Immature natural killer cell (primary cell): ENCODE measurements around the gene RASA3. TPM values are rescaled to one million over a fixed set of nuclear protein-coding genes. Genes with fewer than 3 reads are reported as not detected.

Source experiments
- DNase-seq, 3 donors: peaks; one replicate each; pipeline ENCODE4 v3.0.0; 2022; ENCODE audit warnings: mixed read lengths in 1 of 3
- H3K27ac Mint-ChIP-seq, 6 donors: one replicate each; pipeline ENCODE4 v1.8.0; 2020; ENCODE audit warnings: mixed read lengths in 6 of 6, mild to moderate bottlenecking in 5 of 6, inconsistent platforms in 4 of 6, moderate library complexity in 3 of 6
- H3K27me3 Mint-ChIP-seq, 3 donors: one replicate each; pipeline ENCODE4 v1.8.0; 2020 to 2021; ENCODE audit warnings: low read depth in 3 of 3, mild to moderate bottlenecking in 3 of 3, mixed read lengths in 3 of 3, moderate library complexity in 3 of 3, inconsistent platforms in 1 of 3
- H3K36me3 Mint-ChIP-seq, 3 donors: one replicate each; pipeline ENCODE4 v1.8.0; 2020; ENCODE audit warnings: mixed read lengths in 3 of 3, inconsistent platforms in 2 of 3, mild to moderate bottlenecking in 2 of 3
- H3K4me1 Mint-ChIP-seq, 2 donors: one replicate each; pipeline ENCODE4 v1.8.0; 2020; ENCODE audit warnings: inconsistent platforms in 2 of 2, mild to moderate bottlenecking in 2 of 2, mixed read lengths in 2 of 2, moderate library complexity in 1 of 2
- H3K4me3 Mint-ChIP-seq, 5 donors: one replicate each; pipeline ENCODE4 v1.8.0; 2020; ENCODE audit warnings: mild to moderate bottlenecking in 5 of 5, mixed read lengths in 5 of 5, inconsistent platforms in 3 of 5, moderate library complexity in 3 of 5
- H3K9me3 Mint-ChIP-seq, 6 donors: one replicate each; pipeline ENCODE4 v1.8.0; 2020; ENCODE audit warnings: mild to moderate bottlenecking in 6 of 6, mixed read lengths in 6 of 6, inconsistent platforms in 4 of 6, moderate library complexity in 3 of 6
- polyA plus RNA-seq, 3 donors: library from polyadenylated mRNA; unstranded; fragments of 300-500 nt; fragmentation: Illumina TruSeq; gene quantifications; one replicate each; pipeline ENCODE4 v1.2.3, GENCODE V29; 2021

Gene RASA3
- polyA plus RNA-seq, 3 donors from 2014 or later = 37.4 to 153 (median 64.8) TPM

DNA sequence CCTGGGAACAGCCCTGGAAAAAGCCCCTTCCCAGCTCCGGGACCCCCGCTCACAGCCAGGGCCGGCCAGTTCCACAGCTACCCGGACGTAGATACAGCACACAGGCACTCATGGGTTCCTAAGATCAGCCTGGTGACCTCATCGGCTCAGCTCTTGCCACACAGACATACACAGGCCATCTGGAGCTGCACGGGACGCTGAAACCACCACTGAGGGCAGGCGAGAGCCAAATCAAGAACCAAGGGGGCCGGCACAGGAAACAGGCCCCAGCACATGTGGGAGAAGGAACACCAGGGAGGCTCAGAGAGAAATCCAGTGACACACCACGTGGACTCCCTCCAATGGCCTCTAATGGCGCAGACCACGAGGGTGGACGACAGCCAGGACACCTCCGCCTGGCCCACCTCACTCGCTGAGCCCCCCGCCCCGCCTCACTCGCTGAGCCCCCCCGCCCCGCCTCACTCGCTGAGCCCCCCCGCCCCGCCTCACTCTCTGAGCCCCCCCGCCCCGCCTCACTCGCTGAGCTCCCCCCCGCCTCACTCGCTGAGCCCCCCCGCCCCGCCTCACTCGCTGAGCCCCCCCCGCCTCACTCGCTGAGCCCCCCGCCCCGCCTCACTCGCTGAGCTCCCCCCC, 88.9 kb downstream of the RASA3 start:
- Mint-ChIP-seq H3K27ac (peak overlapping the region; percentile 62 to 93 (median 81)), H3K4me3 (peak overlapping the region in 4 of 5 donors; percentile 12 to 63 (median 60)), H3K36me3 (peaks cover 0 to 34% (median 18%) of the 10 kb centered on the region in 3 donors), H3K4me1 (peaks cover 70 to 77% of the 10 kb centered on the region in 2 donors), H3K9me3 (peaks cover 0 to 10% (median 0%) of the 10 kb centered on the region in 6 donors), H3K27me3 (peaks cover 29 to 55% (median 54%) of the 10 kb centered on the region in 3 donors)
- DNase-seq = peak in 1 of 3 donors; percentile 36

DNA sequence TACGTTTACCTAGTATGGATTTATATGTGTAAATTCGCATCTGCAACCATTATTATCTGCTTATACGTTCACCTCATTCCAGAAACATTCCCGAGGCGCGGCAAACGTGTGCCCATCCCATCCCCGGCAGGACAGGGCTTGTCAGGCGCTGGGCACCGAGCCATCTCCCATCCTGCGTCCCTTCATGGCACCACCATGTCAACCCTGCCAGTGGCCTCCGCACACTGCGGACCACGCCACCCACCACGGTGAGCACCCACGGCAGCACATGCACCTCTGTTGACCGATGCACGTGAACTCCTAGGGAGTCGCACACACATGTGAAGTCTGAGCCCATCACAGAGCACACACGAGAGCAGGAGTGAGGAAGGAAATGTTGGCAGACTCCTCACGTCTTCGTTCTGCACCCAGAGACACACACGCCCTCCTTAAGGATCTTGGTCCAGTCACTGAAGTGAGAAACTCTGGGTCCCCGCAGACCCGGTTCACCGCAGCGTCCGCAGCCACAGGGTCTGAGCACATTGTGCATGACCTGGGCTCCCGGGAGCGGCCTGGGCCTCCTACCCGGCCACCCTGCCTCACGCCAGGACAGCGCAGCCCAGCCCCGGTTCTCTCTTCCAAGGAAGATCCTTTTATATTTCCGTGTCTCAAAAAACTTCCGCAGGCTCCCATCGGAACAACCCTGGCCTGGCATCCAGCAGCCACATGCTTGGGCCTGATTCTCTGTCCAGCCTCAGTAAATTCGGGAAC, 90.2 kb downstream of the RASA3 start:
- H3K27me3 Mint-ChIP-seq = peaks cover 30 to 56% (median 50%) of the 10 kb centered on the region in 3 donors
- H3K4me3 Mint-ChIP-seq = peak overlapping the region in 2 of 5 donors; percentile 21 to 30
- H3K27ac Mint-ChIP-seq = peak overlapping the region; percentile 16 to 89 (median 68)
- H3K36me3 Mint-ChIP-seq = peaks cover 1 to 39% (median 17%) of the 10 kb centered on the region in 3 donors
- H3K9me3 Mint-ChIP-seq = peaks cover 0 to 9% (median 0%) of the 10 kb centered on the region in 6 donors
- peaks cover 65 to 80% of the 10 kb centered on the region in 2 donors for H3K4me1 Mint-ChIP-seq
- no peak for DNase-seq

GRCh38 chr13:114041493-114041892, 90.9 kb downstream of the RASA3 start:
- peak overlapping the region; percentile 36 to 70 (median 62) for H3K27ac Mint-ChIP-seq

GRCh38 chr13:114039471-114040141, 92.8 kb downstream of the RASA3 start:
- Mint-ChIP-seq H3K27me3 (peaks cover 27 to 50% (median 46%) of the 10 kb centered on the region in 3 donors), H3K36me3 (peaks cover 4 to 35% (median 12%) of the 10 kb centered on the region in 3 donors), H3K4me1 (peaks cover 47 to 66% of the 10 kb centered on the region in 2 donors), H3K27ac (peak overlapping the region in 2 of 6 donors; percentile 53 to 57), H3K9me3 (peaks cover 0 to 6% (median 0%) of the 10 kb centered on the region in 6 donors), H3K4me3 (no peak overlapping the region)
- DNase-seq = no peak

More at GRCh38 chr13:114041493-114041892, 90.9 kb downstream of the RASA3 start:
- peaks cover 62 to 79% of the 10 kb centered on the region in 2 donors for H3K4me1 Mint-ChIP-seq
- peaks cover 31 to 57% (median 47%) of the 10 kb centered on the region in 3 donors for H3K27me3 Mint-ChIP-seq
- H3K9me3 Mint-ChIP-seq = peaks cover 0 to 8% (median 0%) of the 10 kb centered on the region in 6 donors
- H3K36me3 Mint-ChIP-seq = peaks cover 4 to 44% (median 16%) of the 10 kb centered on the region in 3 donors
- no peak for DNase-seq
- H3K4me3 Mint-ChIP-seq = peak overlapping the region in 1 of 5 donors; percentile 23

- peaks cover 4 to 35% (median 12%) of the 10 kb centered on the region in 3 donors for H3K36me3 Mint-ChIP-seq
These were observed 93.5 kb downstream of the RASA3 start for GRCh38 chr13:114038900-114039299.

DNA sequence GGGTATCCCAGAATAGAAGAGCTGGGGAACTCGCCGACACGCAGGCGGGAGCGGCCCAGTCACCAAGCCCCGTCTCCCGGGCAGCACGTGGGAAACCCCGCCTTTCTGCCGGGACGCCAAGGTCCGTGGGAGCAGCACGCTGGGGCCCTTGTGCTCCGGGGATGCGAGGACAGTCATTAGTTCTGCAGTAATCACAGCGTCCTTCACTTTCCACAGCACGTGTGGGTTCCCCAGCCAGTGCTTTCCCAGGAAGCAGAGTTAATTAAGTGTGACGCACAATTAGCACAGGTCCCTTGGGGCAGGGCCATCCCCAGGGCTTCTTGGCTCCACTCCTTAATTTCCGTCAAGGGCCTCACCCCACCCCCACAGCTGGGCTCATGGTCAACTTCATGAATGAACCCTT, 94.2 kb downstream of the RASA3 start:
- Mint-ChIP-seq H3K27ac (peak overlapping the region in 1 of 6 donors; percentile 29), H3K9me3 (peaks cover 0 to 8% (median 0%) of the 10 kb centered on the region in 6 donors), H3K4me3 (no peak overlapping the region), H3K4me1 (peaks cover 43 to 62% of the 10 kb centered on the region in 2 donors), H3K36me3 (peaks cover 4 to 35% (median 12%) of the 10 kb centered on the region in 3 donors), H3K27me3 (peaks cover 28 to 53% (median 43%) of the 10 kb centered on the region in 3 donors)
- no peak for DNase-seq

More at GRCh38 chr13:114038900-114039299, 93.5 kb downstream of the RASA3 start:
- Mint-ChIP-seq H3K4me3 (no peak overlapping the region), H3K4me1 (peaks cover 46 to 66% of the 10 kb centered on the region in 2 donors), H3K27ac (peak overlapping the region in 1 of 6 donors; percentile 57), H3K9me3 (peaks cover 0 to 8% (median 0%) of the 10 kb centered on the region in 6 donors), H3K27me3 (peaks cover 27 to 52% (median 47%) of the 10 kb centered on the region in 3 donors)
- no peak for DNase-seq

- Mint-ChIP-seq H3K9me3 (peaks cover 0 to 6% (median 0%) of the 10 kb centered on the region in 6 donors), H3K4me1 (peaks cover 40 to 57% of the 10 kb centered on the region in 2 donors), H3K27me3 (peaks cover 24 to 48% (median 41%) of the 10 kb centered on the region in 3 donors), H3K27ac (peak overlapping the region in 4 of 6 donors; percentile 26 to 73 (median 64)), H3K36me3 (peaks cover 4 to 31% (median 12%) of the 10 kb centered on the region in 3 donors), H3K4me3 (peak overlapping the region in 1 of 5 donors; percentile 22)
- no peak for DNase-seq
These were observed 94.7 kb downstream of the RASA3 start for GRCh38 chr13:114037674-114038073.

- DNase-seq = no peak
- Mint-ChIP-seq H3K27ac (peak overlapping the region in 3 of 6 donors; percentile 16 to 55 (median 40)), H3K4me3 (no peak overlapping the region), H3K4me1 (peaks cover 40 to 57% of the 10 kb centered on the region in 2 donors), H3K27me3 (peaks cover 16 to 39% (median 37%) of the 10 kb centered on the region in 3 donors), H3K36me3 (peaks cover 9 to 24% (median 9%) of the 10 kb centered on the region in 3 donors), H3K9me3 (peaks cover 0 to 4% (median 0%) of the 10 kb centered on the region in 6 donors)
These were observed 96.6 kb downstream of the RASA3 start for GRCh38 chr13:114035583-114036531.

GRCh38 chr13:114035186-114035582, 97.2 kb downstream of the RASA3 start:
- no peak overlapping the region for H3K4me3 Mint-ChIP-seq
- H3K27ac Mint-ChIP-seq = peak overlapping the region in 3 of 6 donors; percentile 35 to 77 (median 61)

GRCh38 chr13:114034481-114034891, 97.9 kb downstream of the RASA3 start:
- peaks cover 42 to 60% of the 10 kb centered on the region in 2 donors for H3K4me1 Mint-ChIP-seq
- peaks cover 21 to 40% (median 34%) of the 10 kb centered on the region in 3 donors for H3K27me3 Mint-ChIP-seq
- no peak for DNase-seq
- H3K4me3 Mint-ChIP-seq = no peak overlapping the region
- peak overlapping the region in 4 of 6 donors; percentile 21 to 77 (median 61) for H3K27ac Mint-ChIP-seq
- H3K9me3 Mint-ChIP-seq = peaks cover 0 to 4% (median 0%) of the 10 kb centered on the region in 6 donors
- peaks cover 11 to 26% (median 13%) of the 10 kb centered on the region in 3 donors for H3K36me3 Mint-ChIP-seq

More at GRCh38 chr13:114035186-114035582, 97.2 kb downstream of the RASA3 start:
- H3K9me3 Mint-ChIP-seq = peaks cover 0 to 4% (median 0%) of the 10 kb centered on the region in 6 donors
- DNase-seq = no peak
- H3K36me3 Mint-ChIP-seq = peaks cover 11 to 26% (median 13%) of the 10 kb centered on the region in 3 donors
- peaks cover 43 to 60% of the 10 kb centered on the region in 2 donors for H3K4me1 Mint-ChIP-seq
- H3K27me3 Mint-ChIP-seq = peaks cover 19 to 40% (median 36%) of the 10 kb centered on the region in 3 donors

GRCh38 chr13:114033541-114034315, 98.7 kb downstream of the RASA3 start:
- peaks cover 21 to 40% (median 34%) of the 10 kb centered on the region in 3 donors for H3K27me3 Mint-ChIP-seq
- peaks cover 0 to 4% (median 0%) of the 10 kb centered on the region in 6 donors for H3K9me3 Mint-ChIP-seq
- peaks cover 39 to 54% of the 10 kb centered on the region in 2 donors for H3K4me1 Mint-ChIP-seq
- DNase-seq = no peak
- H3K27ac Mint-ChIP-seq = peak overlapping the region in 5 of 6 donors; percentile 29 to 77 (median 71)
- peaks cover 11 to 26% (median 13%) of the 10 kb centered on the region in 3 donors for H3K36me3 Mint-ChIP-seq
- H3K4me3 Mint-ChIP-seq = no peak overlapping the region
